Measurements from ENCODE around the gene CASTOR1.

CASTOR1 gene

GRCh38 chr22:30284172-30284571 is 5.1 kb downstream of the CASTOR1 start:
- no peak for DNase-seq

DNA sequence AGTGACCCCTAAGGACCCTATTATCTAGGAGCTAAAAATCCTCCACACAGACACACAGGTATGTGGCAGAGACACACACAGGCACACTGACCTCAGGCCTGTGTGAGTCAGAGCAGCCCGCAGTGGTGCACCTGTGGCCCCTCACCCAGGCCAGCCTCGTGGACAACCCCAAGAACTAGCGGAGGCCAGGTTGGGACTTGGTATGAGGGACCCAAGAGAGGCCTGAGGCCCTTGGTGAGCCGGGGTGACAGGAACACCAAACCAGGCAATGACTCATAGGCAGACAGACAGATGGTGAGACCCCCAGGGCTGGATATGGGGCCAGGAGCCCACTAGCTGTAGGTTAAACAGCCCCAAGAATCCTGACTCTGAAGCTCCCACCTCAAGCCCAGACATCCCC is 6.0 kb downstream of the CASTOR1 start:
- DNase-seq, result no peak

DNA sequence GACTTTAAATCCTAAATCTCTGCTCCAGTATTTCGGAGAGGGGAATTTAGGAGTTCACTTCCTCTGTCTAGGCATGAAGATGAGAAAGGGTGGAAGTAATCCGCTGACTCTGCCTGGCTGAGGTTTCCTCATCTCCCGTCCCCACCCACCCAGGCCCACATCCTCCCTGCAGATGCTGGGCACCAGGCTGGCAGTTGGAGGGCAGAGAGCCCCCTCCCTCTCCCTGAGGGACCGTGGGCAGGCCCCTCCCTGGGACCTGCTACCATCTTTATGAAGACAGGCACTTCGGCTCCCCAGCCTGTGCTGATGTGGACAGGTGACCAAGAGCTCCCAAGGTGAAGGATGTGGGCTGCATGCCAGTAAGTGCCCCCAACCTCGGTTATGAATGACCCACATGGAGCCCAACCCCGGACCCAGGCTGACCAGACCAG is 6.7 kb downstream of the CASTOR1 start:
- DNase-seq, result no peak

GRCh38 chr22:30280505-30280904 is 8.8 kb downstream of the CASTOR1 start:
- DNase-seq, result no peak

GRCh38 chr22:30279932-30280331 is 9.4 kb downstream of the CASTOR1 start:
- DNase-seq, result no peak

- peak in 1 of 2 donors; percentile 60 for DNase-seq
Measured at GRCh38 chr22:30279046-30279788, 10.1 kb downstream of the CASTOR1 start.

DNA sequence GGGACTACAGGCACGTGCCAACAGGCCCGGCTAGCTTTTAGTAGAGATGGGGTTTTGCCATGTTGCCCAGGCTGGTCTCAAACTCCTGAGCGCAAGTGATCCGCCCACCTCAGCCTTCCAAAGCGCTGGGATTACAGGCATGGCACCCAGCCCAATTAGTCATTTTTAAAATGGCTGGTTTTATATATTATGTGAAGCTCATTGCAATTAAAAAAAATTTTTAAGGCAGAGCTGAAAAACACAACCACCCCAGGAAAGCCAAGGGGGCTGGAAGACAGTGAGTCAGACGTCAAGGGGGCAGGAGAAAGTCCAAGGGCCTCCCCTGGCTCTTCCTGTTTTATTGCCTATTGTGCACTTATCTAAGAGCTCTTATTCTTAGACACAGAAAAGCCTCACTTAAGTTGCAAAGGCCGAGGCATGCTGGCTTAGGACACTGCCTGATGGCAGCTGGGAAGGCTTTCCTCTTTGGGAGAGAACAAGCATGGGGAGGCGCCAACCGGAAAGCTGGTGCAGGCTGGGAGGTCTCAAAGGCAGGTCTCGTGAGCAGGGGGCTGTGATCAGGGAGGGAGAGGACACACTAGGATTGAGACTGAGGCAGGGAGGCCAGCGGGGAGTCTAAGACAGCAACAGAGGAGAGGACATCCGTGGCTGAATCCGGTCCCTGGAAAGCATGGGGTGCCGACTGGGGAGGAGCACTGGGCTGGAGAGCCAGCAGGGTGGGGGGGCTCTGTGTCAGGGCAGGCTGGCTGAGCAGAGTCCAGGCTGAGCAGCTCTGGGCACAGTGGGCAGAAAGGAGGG is 11.6 kb downstream of the CASTOR1 start:
- DNase-seq, result peak in 1 of 2 donors; percentile 46

- no peak for DNase-seq
Measured at GRCh38 chr22:30276039-30276438, 13.3 kb downstream of the CASTOR1 start.

DNA sequence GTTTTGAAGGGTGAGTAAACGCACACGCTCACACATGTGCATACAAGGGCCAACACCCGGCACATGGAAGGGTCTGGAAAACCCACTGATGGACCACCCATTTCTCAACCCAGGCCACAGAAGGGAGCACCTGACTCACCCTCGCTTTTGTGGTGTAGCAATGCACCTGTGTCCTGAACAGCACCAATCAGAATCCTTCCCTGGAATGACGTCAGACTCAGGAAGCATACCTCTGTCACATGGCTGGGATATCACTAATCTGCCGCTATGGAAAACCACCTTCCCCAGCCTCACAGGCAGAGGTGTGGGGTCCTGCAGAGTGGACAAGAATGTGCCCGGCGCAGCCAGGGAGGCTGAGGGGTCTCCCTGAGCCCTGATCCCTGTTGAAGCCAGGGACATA is 13.7 kb downstream of the CASTOR1 start:
- DNase-seq, result peak; percentile 36 to 50

GRCh38 chr22:30274437-30274812 is 14.9 kb downstream of the CASTOR1 start:
- DNase-seq, result no peak

DNA sequence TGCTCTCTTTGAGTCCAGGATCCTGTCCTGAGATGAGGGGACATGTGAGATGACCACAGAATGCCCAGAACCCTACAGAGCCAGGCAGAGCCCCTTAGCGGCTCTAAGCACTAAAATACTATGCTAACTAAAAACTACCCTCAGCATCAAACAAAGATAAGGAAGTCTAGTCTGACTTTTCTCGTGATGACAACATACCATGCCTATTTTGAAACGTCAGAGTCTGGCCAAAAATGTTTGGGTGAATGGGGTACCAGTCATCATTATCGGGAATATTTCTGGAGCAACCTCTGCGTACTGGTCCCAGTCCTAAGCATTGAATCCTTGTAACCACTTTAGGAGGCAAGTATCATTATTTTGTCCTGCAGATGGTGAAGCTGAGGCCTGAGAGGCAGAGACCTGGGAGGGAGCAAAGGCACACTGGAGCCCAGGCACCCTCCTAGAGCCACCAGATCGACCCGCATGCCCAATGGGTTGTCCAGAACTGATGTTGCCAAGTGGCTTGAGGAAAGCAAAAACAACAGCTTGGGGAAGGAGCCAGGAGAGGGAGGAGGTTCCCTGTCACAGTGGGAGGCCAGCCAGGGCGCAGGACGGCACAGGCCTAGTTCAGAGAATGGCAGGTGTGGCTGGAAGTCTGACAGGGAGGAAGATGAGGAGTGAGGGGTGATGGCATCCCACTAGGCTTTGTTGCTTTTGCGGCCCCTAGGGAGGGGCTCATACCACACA is 15.4 kb downstream of the CASTOR1 start:
- no peak for DNase-seq

GRCh38 chr22:30272781-30273601 is 16.3 kb downstream of the CASTOR1 start:
- peak in 1 of 2 donors; percentile 58 for DNase-seq

- DNase-seq, result peak; percentile 32 to 89
Measured at GRCh38 chr22:30270832-30271231, 18.5 kb downstream of the CASTOR1 start.

GRCh38 chr22:30268331-30268730 is 21.0 kb downstream of the CASTOR1 start:
- no peak for DNase-seq

- peak; percentile 61 to 63 for DNase-seq
Measured at GRCh38 chr22:30267382-30268302, 21.7 kb downstream of the CASTOR1 start.

- DNase-seq, result peak; percentile 81 to 83
Measured at GRCh38 chr22:30266445-30267381, 22.6 kb downstream of the CASTOR1 start, which contains the start of gene OSM. OSM (minus strand) TSS chr22:30266851; CDS start chr22:30266799, 52 bp downstream.

DNA sequence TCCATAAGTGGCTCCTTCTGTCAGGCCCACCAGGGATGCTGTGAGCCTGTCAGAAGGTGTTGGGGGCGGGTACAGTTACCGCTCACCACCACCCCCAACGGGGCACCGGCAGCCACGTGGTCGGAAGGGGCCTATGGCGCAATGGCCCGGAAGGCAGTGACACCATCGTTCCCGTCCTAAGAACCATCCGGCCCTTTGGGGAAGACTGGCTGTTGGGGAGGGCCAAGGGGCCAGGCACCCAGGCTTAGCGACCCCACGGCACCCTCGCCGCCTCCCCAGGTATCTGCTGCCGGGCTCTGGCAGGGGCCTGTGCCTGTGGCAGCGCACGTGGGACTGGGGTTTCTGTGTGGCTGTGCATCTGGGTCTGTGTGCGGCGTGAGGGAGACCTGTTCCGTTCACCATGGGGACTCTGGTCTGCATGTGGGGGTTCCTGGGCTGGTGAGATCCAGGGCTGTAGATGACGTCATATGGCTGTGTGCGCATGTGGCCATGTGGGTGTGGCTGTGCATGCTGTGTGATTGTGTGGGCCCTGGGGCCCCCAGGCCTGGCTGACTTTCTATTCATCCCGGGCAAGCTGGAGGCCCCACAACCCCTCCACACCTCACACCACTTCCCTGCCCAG is 23.4 kb downstream of the CASTOR1 start:
- DNase-seq, result peak; percentile 86 to 91

DNA sequence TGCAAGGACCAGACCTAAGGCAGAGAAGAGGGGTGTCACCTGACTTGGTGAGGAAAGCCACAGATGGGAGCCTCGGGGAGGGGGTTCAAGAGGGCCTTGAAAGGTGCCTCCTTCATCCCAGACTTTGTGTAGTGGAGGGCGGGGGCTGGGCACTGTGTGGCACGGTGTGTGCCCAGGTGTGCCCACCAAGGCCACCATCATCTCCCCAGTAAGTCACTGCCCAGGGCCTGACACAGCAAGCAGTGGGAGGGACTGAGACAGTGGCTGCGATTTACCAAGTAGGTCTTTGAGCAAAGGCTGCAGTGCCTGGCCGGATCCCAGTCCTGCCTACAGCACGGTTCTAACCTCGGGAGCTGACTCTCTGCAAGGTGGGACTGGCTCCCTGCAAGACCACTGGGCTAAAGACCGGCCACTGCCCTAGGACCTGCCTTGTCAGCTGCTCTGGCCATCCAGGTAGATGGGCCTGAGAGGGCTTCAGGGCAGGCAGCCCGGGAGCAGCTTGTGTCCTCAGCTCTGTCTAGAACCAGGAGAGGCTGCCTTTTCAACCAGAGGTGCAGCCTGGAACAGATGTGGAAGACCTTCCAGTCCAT is 24.1 kb downstream of the CASTOR1 start:
- no peak for DNase-seq

DNA sequence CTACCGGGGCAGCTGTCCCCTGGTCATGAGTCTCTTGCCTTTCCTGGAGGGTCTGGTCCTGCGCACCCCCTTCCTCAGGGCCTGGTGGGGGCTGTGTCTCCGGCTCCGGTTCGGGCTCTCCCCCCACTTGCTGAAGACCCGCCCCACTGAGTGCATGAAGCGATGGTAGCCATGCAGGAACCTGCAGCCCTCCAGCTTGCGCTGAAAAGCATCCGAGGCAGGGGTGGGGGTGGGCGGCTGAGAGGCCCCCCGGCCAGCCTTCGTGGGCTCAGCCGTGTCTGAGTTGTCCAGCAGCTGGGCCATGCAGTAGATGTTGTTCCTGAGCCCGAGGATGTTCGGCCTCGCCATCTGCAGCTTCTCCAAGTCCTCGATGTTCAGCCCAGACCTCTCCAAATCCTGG is 25.4 kb downstream of the CASTOR1 start:
- no peak for DNase-seq

Measured in CD4-positive, alpha-beta T cell treated with Interleukin-1 beta for 1 hour (primary cell).